ENCODE measurements around the gene FAP. TPM values are rescaled to one million over a fixed set of nuclear protein-coding genes. Genes with fewer than 3 reads are reported as not detected.

Gene FAP
- total and polyA plus RNA-seq, 2 of the 8 experiments (the other 6 are each of a cell fraction or from before 2014, with no cell fraction given): not detected

- Histone ChIP-seq H3K27me3 (replicated peaks in 1 of 4; ENCODE audit: control insufficient read depth in 3 of 4, extremely low read depth in 1 of 4, insufficient read depth in 3 of 4, low read length in 3 of 4) (no peaks in the 10 kb centered on the region), H3K4ac (replicated peaks; ENCODE audit: insufficient read length, low read depth, low read length) (no peak overlapping the region), H2BK20ac (ENCODE audit: low read length) (no peak overlapping the region), H3K4me1 (replicated peaks in 1 of 4; ENCODE audit: control insufficient read depth in 3 of 4, insufficient read depth in 4 of 4, low read length in 3 of 4) (no peaks in the 10 kb centered on the region), H2BK120ac (replicated peaks; ENCODE audit: low read depth, low read length) (no peak overlapping the region), H4K91ac (replicated peaks; ENCODE audit: insufficient read length, low read length) (no peak overlapping the region), H3K23ac (ENCODE audit: insufficient read length) (no peak overlapping the region), H2BK15ac (ENCODE audit: low read length) (no peak overlapping the region), H3K9me3 (ENCODE audit: insufficient read depth in 2 of 2, low read depth in 1 of 2, low read length in 1 of 2) (no peaks in the 10 kb centered on the region), H2AK5ac (ENCODE audit: low read depth, low read length) (no peak overlapping the region), H3K56ac (replicated peaks; ENCODE audit: insufficient read length, low read depth, low read length) (no peak overlapping the region), H4K20me1 (replicated peaks in 1 of 2; ENCODE audit: control insufficient read depth in 1 of 2, insufficient read depth in 2 of 2, low read length in 2 of 2) (no peaks in the 10 kb centered on the region), H3K27ac (ENCODE audit: low read depth, low read length) (no peak overlapping the region), H2BK12ac (ENCODE audit: low read depth, low read length) (no peak overlapping the region), H3K14ac (ENCODE audit: insufficient read length) (no peak overlapping the region), H2AFZ (ENCODE audit: low read length) (no peak overlapping the region), H3K23me2 (ENCODE audit: low read depth, low read length) (no peaks in the 10 kb centered on the region), H3K4me3 (ENCODE audit: extremely low read depth in 1 of 4, insufficient read depth in 2 of 4, low read depth in 3 of 4, low read length in 4 of 4) (no peak overlapping the region), H3K18ac (ENCODE audit: extremely low read depth, low read length) (no peak overlapping the region), H3K79me2 (ENCODE audit: control insufficient read depth in 1 of 2, insufficient read depth in 2 of 2, low read length in 2 of 2) (no peaks in the 10 kb centered on the region), H3K36me3 (ENCODE audit: control insufficient read depth in 2 of 4, insufficient read depth in 4 of 4, low read length in 3 of 4) (no peaks in the 10 kb centered on the region), H2BK5ac (ENCODE audit: low read depth, low read length) (no peak overlapping the region), H3K79me1 (ENCODE audit: low read depth, low read length) (no peaks in the 10 kb centered on the region), H3K9ac (replicated peaks in 1 of 4; ENCODE audit: extremely low read depth in 1 of 4, low read depth in 3 of 4, low read length in 3 of 4) (no peak overlapping the region), H3K4me2 (ENCODE audit: insufficient read depth in 1 of 2, low read depth in 2 of 2, low read length in 2 of 2) (no peak overlapping the region), H4K5ac (ENCODE audit: insufficient read length, low read depth, low read length) (no peak overlapping the region), H4K8ac (ENCODE audit: extremely low read depth, insufficient read depth, low read length) (no peak overlapping the region)
- FAIRE-seq: no peak
- CTCF ChIA-PET (ENCODE audit: partially characterized antibody): interaction anchor here (1.7 to 2.7 kb wide), 2 partner anchors 10 to 36 kb away, joined by 4 to 14 read pairs; no protein-coding TSS in a partner anchor
- no peak for DNase-seq (ENCODE audit: low read depth in 1 of 2, low spot score in 2 of 2)
- WGBS, 2 experiments (ENCODE audit: extremely low coverage in 1 of 2, insufficient coverage in 1 of 2, insufficient read length in 1 of 2, insufficient replicate concordance in 2 of 2, low coverage in 1 of 2, low lambda C conversion rate in 2 of 2, missing lambda C conversion rate in 1 of 2): 93% methylated on average over 3 of the region's 3 CpGs; no CpG with 5 or more reads in 1 of the 2 experiments
- POLR2A ChIA-PET (ENCODE audit: partially characterized antibody): no interaction called here
- TF ChIP-seq EGR1 (IDR thresholded peaks at IDR 0.05; ENCODE audit: borderline replicate concordance, low read depth, low read length) (no peak), RAD21 (IDR thresholded peaks at IDR 0.05 in 1 of 2, conservative IDR thresholded peaks at IDR 0.05 in 1 of 2; ENCODE audit: low read depth in 2 of 2, low read length in 2 of 2) (no peak), BCL11A (IDR thresholded peaks at IDR 0.05; ENCODE audit: low read depth in 2 of 2, low read length in 2 of 2) (no peak), EZH2 (IDR thresholded peaks at IDR 0.05; ENCODE audit: low read depth, low read length, severe bottlenecking) (no peak), SP4 (IDR thresholded peaks at IDR 0.05; ENCODE audit: low read length) (no peak), MAFK (IDR thresholded peaks at IDR 0.05; ENCODE audit: low read depth, low read length) (no peak), GABPA (IDR thresholded peaks at IDR 0.05; ENCODE audit: borderline replicate concordance, insufficient read depth, low read length) (no peak), YY1 (IDR thresholded peaks at IDR 0.05; ENCODE audit: low read depth, low read length) (no peak), KDM4A (IDR thresholded peaks at IDR 0.05; ENCODE audit: low read depth, low read length, severe bottlenecking) (no peak), HDAC2 (IDR thresholded peaks at IDR 0.05; ENCODE audit: borderline replicate concordance in 1 of 2, low read depth in 2 of 2, low read length in 2 of 2) (no peak), EP300 (IDR thresholded peaks at IDR 0.05; ENCODE audit: borderline replicate concordance in 1 of 2, low read depth in 2 of 2, low read length in 2 of 2) (no peak)
These were observed 31.5 kb downstream of the FAP start for GRCh38 chr2:162211732-162212131.

All from H1 (cell line).